ENCODE measurements around the gene ITGB1BP1. TPM values are rescaled to one million over a fixed set of nuclear protein-coding genes. Genes with fewer than 3 reads are reported as not detected.
A peak's percentile ranks its signal among the peaks of the same experiment; 100 is the strongest.

Gene ITGB1BP1
- total and polyA plus RNA-seq, 9 of the 15 experiments (the other 6 are each of a cell fraction or from before 2014, with no cell fraction given): 37.8 to 95.3 (median 50.4) TPM

DNA sequence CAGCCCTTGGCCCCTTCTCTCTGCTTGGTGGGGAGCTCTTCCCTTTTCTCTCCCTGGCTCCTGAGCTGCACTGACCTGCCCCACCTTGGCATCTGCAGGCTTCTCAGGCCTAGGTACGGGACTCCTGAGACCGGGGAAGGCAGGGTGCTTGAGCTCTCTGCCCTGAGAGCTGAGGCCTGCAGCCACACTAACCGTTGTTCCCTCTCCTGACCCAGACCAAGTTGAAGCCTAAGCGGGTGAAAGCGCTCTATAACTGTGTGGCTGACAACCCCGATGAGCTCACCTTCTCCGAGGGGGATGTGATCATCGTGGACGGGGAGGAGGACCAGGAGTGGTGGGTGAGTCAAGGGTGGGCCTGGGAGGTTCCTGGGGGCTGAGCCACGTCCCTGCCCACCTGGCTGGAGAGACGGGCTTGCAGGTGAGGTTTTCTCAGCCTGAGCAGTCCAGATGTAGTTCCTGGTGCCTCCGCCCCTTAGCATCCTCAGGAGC lies 22.2 kb downstream of the ITGB1BP1 start:
- CTCF ChIA-PET (ENCODE audit: low intra/inter-chr PET ratio): no interaction called here
- H3K9me1 ChIP-seq (ENCODE audit: control insufficient read depth, insufficient read depth, low read length): peaks cover 3% of the 10 kb centered on the region
- ATAC-seq (no peak; the same call in 2 of the 3 replicates), DNase-seq (ENCODE audit: extremely low read depth in 1 of 4, low spot score in 3 of 4) (no peak), FAIRE-seq (no peak)
- no peaks in the 10 kb centered on the region for H3K9me3 ChIP-seq (replicated peaks; ENCODE audit: control insufficient read depth, insufficient read depth, low read depth, low read length)
- no peak overlapping the region for H3K4me2 ChIP-seq (ENCODE audit: insufficient read depth, low read length)
- intact Hi-C loops (cut with micrococcal nuclease) (no loop called here), in situ Hi-C loops (cut with MboI) (no loop called here)
- 46% methylated on average over 6 of the region's 12 CpGs for WGBS (ENCODE audit: insufficient coverage, low coverage, missing lambda C conversion rate)
- H3K36me3 ChIP-seq (ENCODE audit: control insufficient read depth, insufficient read depth, low read length): peaks cover 7% of the 10 kb centered on the region
- H3K4me3 ChIP-seq: no peak overlapping the region
- H4K20me1 ChIP-seq (replicated peaks; ENCODE audit: control insufficient read depth, insufficient read depth, low read length): no peaks in the 10 kb centered on the region; the same call in 1 of the 2 replicates
- no peak overlapping the region for H2AFZ ChIP-seq (ENCODE audit: low read depth, low read length)
- no peaks in the 10 kb centered on the region for H3K27me3 ChIP-seq (ENCODE audit: control insufficient read depth in 2 of 2, insufficient read depth in 2 of 2, low read length in 2 of 2)
- no peaks in the 10 kb centered on the region for H3K79me2 ChIP-seq (ENCODE audit: control insufficient read depth, insufficient read depth, low read length)
- BruUV-seq (replicated peaks): no TSS peak
- POLR2A ChIA-PET: interaction anchor here (1.1 to 4.4 kb wide), 2 partner anchors 12 to 16 kb away, joined by 4 to 16 read pairs; no protein-coding TSS in a partner anchor
- H3K4me1 ChIP-seq (replicated peaks in 1 of 2; ENCODE audit: control insufficient read depth in 2 of 2, insufficient read depth in 2 of 2, low read length in 2 of 2): peaks cover 0 to 12% of the 10 kb centered on the region in 2 experiments; a peak in 2 of 5 replicates
- no peak overlapping the region for H3K27ac ChIP-seq (ENCODE audit: extremely low read depth, low read depth, low read length)
- H3K9ac ChIP-seq (ENCODE audit: insufficient read depth in 1 of 2, low read depth in 2 of 2, low read length in 2 of 2): 0 out of 4 replicates have a peak overlapping the region, but pooled peaks of 1 of the 2 experiments have one; percentile 1
- TF ChIP-seq SNRNP70 (optimal IDR thresholded peaks at IDR 0.05; ENCODE audit: low read depth, low read length) (no peak), RBBP5 (IDR thresholded peaks at IDR 0.05; ENCODE audit: borderline replicate concordance, insufficient read depth, low read length, poor library complexity, severe bottlenecking) (no peak), SMAD1 (IDR thresholded peaks at IDR 0.05; ENCODE audit: low read depth, low read length, partially characterized antibody) (no peak), C11orf30 (IDR thresholded peaks at IDR 0.05; ENCODE audit: low read depth) (no peak), CBFA2T2 (conservative IDR thresholded peaks at IDR 0.05) (no peak), SRSF9 (IDR thresholded peaks at IDR 0.05; ENCODE audit: borderline replicate concordance, low read depth, low read length) (no peak)
- TF ChIP-seq, protein P1, sequence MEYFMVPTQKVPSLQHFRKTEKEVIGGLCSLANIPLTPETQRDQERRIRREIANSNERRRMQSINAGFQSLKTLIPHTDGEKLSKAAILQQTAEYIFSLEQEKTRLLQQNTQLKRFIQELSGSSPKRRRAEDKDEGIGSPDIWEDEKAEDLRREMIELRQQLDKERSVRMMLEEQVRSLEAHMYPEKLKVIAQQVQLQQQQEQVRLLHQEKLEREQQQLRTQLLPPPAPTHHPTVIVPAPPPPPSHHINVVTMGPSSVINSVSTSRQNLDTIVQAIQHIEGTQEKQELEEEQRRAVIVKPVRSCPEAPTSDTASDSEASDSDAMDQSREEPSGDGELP (CRISPR knock-in tag; IDR thresholded peaks at IDR 0.05; ENCODE audit: borderline replicate concordance): no peak
- TF ChIP-seq, protein P2, sequence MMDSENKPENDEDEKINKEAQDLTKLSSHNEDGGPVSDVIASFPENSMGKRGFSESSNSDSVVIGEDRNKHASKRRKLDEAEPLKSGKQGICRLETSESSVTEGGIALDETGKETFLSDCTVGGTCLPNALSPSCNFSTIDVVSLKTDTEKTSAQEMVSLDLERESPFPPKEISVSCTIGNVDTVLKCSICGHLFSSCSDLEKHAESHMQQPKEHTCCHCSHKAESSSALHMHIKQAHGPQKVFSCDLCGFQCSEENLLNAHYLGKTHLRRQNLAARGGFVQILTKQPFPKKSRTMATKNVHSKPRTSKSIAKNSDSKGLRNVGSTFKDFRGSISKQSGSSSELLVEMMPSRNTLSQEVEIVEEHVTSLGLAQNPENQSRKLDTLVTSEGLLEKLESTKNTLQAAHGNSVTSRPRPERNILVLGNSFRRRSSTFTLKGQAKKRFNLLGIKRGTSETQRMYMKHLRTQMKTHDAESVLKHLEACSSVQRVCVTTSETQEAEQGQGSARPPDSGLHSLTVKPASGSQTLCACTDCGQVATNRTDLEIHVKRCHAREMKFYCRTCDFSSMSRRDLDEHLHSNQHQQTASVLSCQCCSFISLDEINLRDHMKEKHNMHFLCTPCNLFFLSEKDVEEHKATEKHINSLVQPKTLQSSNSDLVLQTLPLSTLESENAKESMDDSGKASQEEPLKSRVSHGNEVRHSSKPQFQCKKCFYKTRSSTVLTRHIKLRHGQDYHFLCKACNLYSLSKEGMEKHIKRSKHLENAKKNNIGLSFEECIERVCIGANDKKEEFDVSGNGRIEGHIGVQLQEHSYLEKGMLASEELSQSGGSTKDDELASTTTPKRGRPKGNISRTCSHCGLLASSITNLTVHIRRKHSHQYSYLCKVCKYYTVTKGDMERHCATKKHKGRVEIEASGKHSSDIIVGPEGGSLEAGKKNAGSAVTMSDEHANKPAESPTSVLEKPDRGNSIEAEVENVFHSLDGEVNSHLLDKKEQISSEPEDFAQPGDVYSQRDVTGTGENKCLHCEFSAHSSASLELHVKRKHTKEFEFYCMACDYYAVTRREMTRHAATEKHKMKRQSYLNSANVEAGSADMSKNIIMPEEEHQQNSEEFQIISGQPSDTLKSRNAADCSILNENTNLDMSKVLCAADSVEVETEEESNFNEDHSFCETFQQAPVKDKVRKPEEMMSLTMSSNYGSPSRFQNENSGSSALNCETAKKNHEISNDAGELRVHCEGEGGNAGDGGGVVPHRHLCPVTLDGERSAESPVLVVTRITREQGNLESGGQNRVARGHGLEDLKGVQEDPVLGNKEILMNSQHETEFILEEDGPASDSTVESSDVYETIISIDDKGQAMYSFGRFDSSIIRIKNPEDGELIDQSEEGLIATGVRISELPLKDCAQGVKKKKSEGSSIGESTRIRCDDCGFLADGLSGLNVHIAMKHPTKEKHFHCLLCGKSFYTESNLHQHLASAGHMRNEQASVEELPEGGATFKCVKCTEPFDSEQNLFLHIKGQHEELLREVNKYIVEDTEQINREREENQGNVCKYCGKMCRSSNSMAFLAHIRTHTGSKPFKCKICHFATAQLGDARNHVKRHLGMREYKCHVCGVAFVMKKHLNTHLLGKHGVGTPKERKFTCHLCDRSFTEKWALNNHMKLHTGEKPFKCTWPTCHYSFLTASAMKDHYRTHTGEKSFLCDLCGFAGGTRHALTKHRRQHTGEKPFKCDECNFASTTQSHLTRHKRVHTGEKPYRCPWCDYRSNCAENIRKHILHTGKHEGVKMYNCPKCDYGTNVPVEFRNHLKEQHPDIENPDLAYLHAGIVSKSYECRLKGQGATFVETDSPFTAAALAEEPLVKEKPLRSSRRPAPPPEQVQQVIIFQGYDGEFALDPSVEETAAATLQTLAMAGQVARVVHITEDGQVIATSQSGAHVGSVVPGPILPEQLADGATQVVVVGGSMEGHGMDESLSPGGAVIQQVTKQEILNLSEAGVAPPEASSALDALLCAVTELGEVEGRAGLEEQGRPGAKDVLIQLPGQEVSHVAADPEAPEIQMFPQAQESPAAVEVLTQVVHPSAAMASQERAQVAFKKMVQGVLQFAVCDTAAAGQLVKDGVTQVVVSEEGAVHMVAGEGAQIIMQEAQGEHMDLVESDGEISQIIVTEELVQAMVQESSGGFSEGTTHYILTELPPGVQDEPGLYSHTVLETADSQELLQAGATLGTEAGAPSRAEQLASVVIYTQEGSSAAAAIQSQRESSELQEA (IDR thresholded peaks at IDR 0.05; ENCODE audit: low read depth): no peak
- TF ChIP-seq, protein P3, sequence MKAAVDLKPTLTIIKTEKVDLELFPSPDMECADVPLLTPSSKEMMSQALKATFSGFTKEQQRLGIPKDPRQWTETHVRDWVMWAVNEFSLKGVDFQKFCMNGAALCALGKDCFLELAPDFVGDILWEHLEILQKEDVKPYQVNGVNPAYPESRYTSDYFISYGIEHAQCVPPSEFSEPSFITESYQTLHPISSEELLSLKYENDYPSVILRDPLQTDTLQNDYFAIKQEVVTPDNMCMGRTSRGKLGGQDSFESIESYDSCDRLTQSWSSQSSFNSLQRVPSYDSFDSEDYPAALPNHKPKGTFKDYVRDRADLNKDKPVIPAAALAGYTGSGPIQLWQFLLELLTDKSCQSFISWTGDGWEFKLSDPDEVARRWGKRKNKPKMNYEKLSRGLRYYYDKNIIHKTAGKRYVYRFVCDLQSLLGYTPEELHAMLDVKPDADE (conservative IDR thresholded peaks at IDR 0.05; ENCODE audit: control insufficient read depth, low read depth, low read length): no peak
- TF ChIP-seq, protein P4, sequence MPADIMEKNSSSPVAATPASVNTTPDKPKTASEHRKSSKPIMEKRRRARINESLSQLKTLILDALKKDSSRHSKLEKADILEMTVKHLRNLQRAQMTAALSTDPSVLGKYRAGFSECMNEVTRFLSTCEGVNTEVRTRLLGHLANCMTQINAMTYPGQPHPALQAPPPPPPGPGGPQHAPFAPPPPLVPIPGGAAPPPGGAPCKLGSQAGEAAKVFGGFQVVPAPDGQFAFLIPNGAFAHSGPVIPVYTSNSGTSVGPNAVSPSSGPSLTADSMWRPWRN (IDR thresholded peaks at IDR 0.05; ENCODE audit: low read depth): no peak
